GM12864 (cell line): ENCODE measurements around the gene GTF3C4.

Source experiments
- DNase-seq: peaks from one replicate; pipeline ENCODE4 v3.0.0-alpha.2; 2011; ENCODE audit warnings: low read depth
- H3K4me3 ChIP-seq: 2 replicates; pipeline ENCODE4 v1.5.1; 2011; ENCODE audit warnings: mild to moderate bottlenecking, low read depth, low read length, control low read depth
- CTCF ChIP-seq: IDR thresholded peaks from 2 replicates; pipeline ENCODE4 v1.5.1; 2011; ENCODE audit warnings: low read depth, mild to moderate bottlenecking, moderate library complexity, low read length, control low read depth, inconsistent platforms; ENCODE audit errors: missing control alignments

Gene GTF3C4

GRCh38 chr9:132729235-132729890 lies 59.1 kb downstream of the GTF3C4 start:
- no peak overlapping the region for H3K4me3 ChIP-seq
- DNase-seq: no peak
- no peak for TF ChIP-seq CTCF

GRCh38 chr9:132730054-132731033 lies 60.1 kb downstream of the GTF3C4 start:
- no peak for DNase-seq
- TF ChIP-seq CTCF: no peak
- no peak overlapping the region for H3K4me3 ChIP-seq

- no peak for DNase-seq
- no peak for TF ChIP-seq CTCF
- no peak overlapping the region for H3K4me3 ChIP-seq
Measured at GRCh38 chr9:132731230-132731629, 61.0 kb downstream of the GTF3C4 start.

GRCh38 chr9:132732326-132733259 lies 62.3 kb downstream of the GTF3C4 start:
- no peak for DNase-seq
- no peak for TF ChIP-seq CTCF
- H3K4me3 ChIP-seq: no peak overlapping the region

- TF ChIP-seq CTCF: no peak
- DNase-seq: no peak
- H3K4me3 ChIP-seq: no peak overlapping the region
Measured at GRCh38 chr9:132733260-132733815, 63.1 kb downstream of the GTF3C4 start.

GRCh38 chr9:132739710-132740310 lies 69.5 kb downstream of the GTF3C4 start:
- DNase-seq: no peak
- H3K4me3 ChIP-seq: no peak overlapping the region
- TF ChIP-seq CTCF: no peak
